ENCODE results near the gene ZNF678. TPM values are rescaled to one million over a fixed set of nuclear protein-coding genes. Genes with fewer than 3 reads are reported as not detected.

The ZNF678 gene
- polyA plus RNA-seq, 3 donors = 1.5 to 1.9 (median 1.7) TPM

GRCh38 chr1:227559926-227560325 is 3.4 kb upstream of the ZNF678 start:
- Histone ChIP-seq H3K4me3 (replicated peaks in 1 of 3; ENCODE audit: low read depth in 2 of 3, low read length in 3 of 3) (no peak overlapping the region), H3K79me2 (ENCODE audit: insufficient read depth, low read length) (peaks cover 7% of the 10 kb centered on the region), H4K20me1 (ENCODE audit: insufficient read depth, low read length) (no peaks in the 10 kb centered on the region), H3K4me2 (replicated peaks; ENCODE audit: extremely low read depth, low read length, poor library complexity, severe bottlenecking) (no peak overlapping the region), H3K4me1 (ENCODE audit: control insufficient read depth in 1 of 2, insufficient read depth in 2 of 2, low read length in 2 of 2) (peaks cover 6 to 7% of the 10 kb centered on the region in 2 donors), H3K27me3 (ENCODE audit: control insufficient read depth in 2 of 2, insufficient read depth in 2 of 2, low read length in 2 of 2) (peaks cover 11 to 62% of the 10 kb centered on the region in 2 donors), H3K36me3 (replicated peaks in 1 of 2; ENCODE audit: control insufficient read depth in 1 of 2, insufficient read depth in 2 of 2, low read length in 2 of 2) (no peaks in the 10 kb centered on the region), H3K9me3 (replicated peaks in 1 of 2; ENCODE audit: control insufficient read depth in 1 of 2, insufficient read depth in 1 of 2, low read length in 2 of 2) (peaks cover 36 to 53% of the 10 kb centered on the region in 2 donors), H2AFZ (ENCODE audit: insufficient read depth, low read depth, low read length, poor library complexity, severe bottlenecking) (no peak overlapping the region), H3K27ac (ENCODE audit: low read depth in 1 of 2, low read length in 2 of 2) (no peak overlapping the region), H3K9ac (ENCODE audit: insufficient read depth, low read length, poor library complexity, severe bottlenecking) (no peak overlapping the region)
- peaks cover 49 to 57% (median 55%) of the 10 kb centered on the region in 3 donors for H3K27me3 Mint-ChIP-seq (ENCODE audit: low read depth in 3 of 3)
- no peak for DNase-seq
- no peak overlapping the region for H3K27ac Mint-ChIP-seq
- intact Hi-C loops (cut with micrococcal nuclease) = no loop called here
- peaks cover 0 to 3% of the 10 kb centered on the region in 2 donors for H3K36me3 Mint-ChIP-seq
- peaks cover 24 to 63% (median 53%) of the 10 kb centered on the region in 7 donors for H3K9me3 Mint-ChIP-seq
- no peak for TF ChIP-seq CTCF (IDR thresholded peaks at IDR 0.05)
- H3K4me3 Mint-ChIP-seq = peak overlapping the region; percentile 38 to 79
- 77% methylated on average over 10 of the region's 12 CpGs for whole genome bisulfite sequencing (ENCODE audit: insufficient coverage)
- peaks cover 35% of the 10 kb centered on the region for H3K4me1 Mint-ChIP-seq

GRCh38 chr1:227560393-227561173 is 2.8 kb upstream of the ZNF678 start:
- Histone ChIP-seq H3K4me1 (ENCODE audit: control insufficient read depth in 1 of 2, insufficient read depth in 2 of 2, low read length in 2 of 2) (peaks cover 6 to 7% of the 10 kb centered on the region in 2 donors), H3K27ac (ENCODE audit: low read depth in 1 of 2, low read length in 2 of 2) (no peak overlapping the region), H3K27me3 (ENCODE audit: control insufficient read depth in 2 of 2, insufficient read depth in 2 of 2, low read length in 2 of 2) (peaks cover 11 to 62% of the 10 kb centered on the region in 2 donors), H3K9me3 (replicated peaks in 1 of 2; ENCODE audit: control insufficient read depth in 1 of 2, insufficient read depth in 1 of 2, low read length in 2 of 2) (peaks cover 36 to 53% of the 10 kb centered on the region in 2 donors), H3K4me3 (replicated peaks in 1 of 3; ENCODE audit: low read depth in 2 of 3, low read length in 3 of 3) (no peak overlapping the region), H3K4me2 (replicated peaks; ENCODE audit: extremely low read depth, low read length, poor library complexity, severe bottlenecking) (peak overlapping the region; percentile 19), H3K9ac (ENCODE audit: insufficient read depth, low read length, poor library complexity, severe bottlenecking) (no peak overlapping the region), H3K79me2 (ENCODE audit: insufficient read depth, low read length) (peaks cover 12% of the 10 kb centered on the region), H4K20me1 (ENCODE audit: insufficient read depth, low read length) (no peaks in the 10 kb centered on the region), H3K36me3 (replicated peaks in 1 of 2; ENCODE audit: control insufficient read depth in 1 of 2, insufficient read depth in 2 of 2, low read length in 2 of 2) (no peaks in the 10 kb centered on the region), H2AFZ (ENCODE audit: insufficient read depth, low read depth, low read length, poor library complexity, severe bottlenecking) (no peak overlapping the region)
- Mint-ChIP-seq H3K9me3 (peaks cover 24 to 64% (median 53%) of the 10 kb centered on the region in 7 donors), H3K4me1 (peaks cover 35% of the 10 kb centered on the region), H3K36me3 (peaks cover 1 to 3% of the 10 kb centered on the region in 2 donors), H3K4me3 (peak overlapping the region in 1 of 2 donors; percentile 79), H3K27ac (no peak overlapping the region), H3K27me3 (ENCODE audit: low read depth in 3 of 3) (peaks cover 49 to 57% (median 55%) of the 10 kb centered on the region in 3 donors)
- intact Hi-C loops (cut with micrococcal nuclease) = no loop called here
- no peak for TF ChIP-seq CTCF (IDR thresholded peaks at IDR 0.05)
- no peak for DNase-seq
- 24% methylated on average over 53 of the region's 57 CpGs for WGBS (ENCODE audit: insufficient coverage)
